K562 (cell line): Measurements from ENCODE around the gene FKBP9. TPM values are rescaled to one million over a fixed set of nuclear protein-coding genes. Genes with fewer than 3 reads are reported as not detected.
A peak's percentile ranks its signal among the peaks of the same experiment; 100 is the strongest.

Experiments
- ATF2 ChIP-seq: sonication (generic); formaldehyde crosslinking; IDR thresholded peaks from 2 replicates; pipeline ENCODE4 v1.8.1; 2022; ENCODE audit warnings: missing genetic modification reagents
- C11orf30 ChIP-seq: fragments of 450-650 bp; IDR thresholded peaks from 2 replicates; pipeline ENCODE4 v1.6.1; 2016; ENCODE audit warnings: low read depth, mild to moderate bottlenecking
- CBX1 ChIP-seq: sonication (generic); IDR thresholded peaks from 2 replicates; pipeline ENCODE4 v1.6.1; 2016; ENCODE audit warnings: antibody characterized with exemption, low read depth, mild to moderate bottlenecking
- CBX8 ChIP-seq: fragments of 200-600 bp; sonication (generic); IDR thresholded peaks from 2 replicates; pipeline ENCODE4 v1.6.1; 2012; ENCODE audit warnings: borderline replicate concordance, mixed run types, low read depth, mild to moderate bottlenecking, moderate library complexity, mixed read lengths, low read length, control low read depth, inconsistent platforms; ENCODE audit not compliant: poor library complexity, severe bottlenecking; ENCODE audit errors: extremely low read depth
- CHCHD3 ChIP-seq: fragments of 250-450 bp; sonication (Bioruptor Pico); IDR thresholded peaks from 2 replicates; pipeline ENCODE4 v2.1.2; 2022; ENCODE audit warnings: mild to moderate bottlenecking
- CREM ChIP-seq: IDR thresholded peaks from 2 replicates; pipeline ENCODE4 v1.6.1; 2014; ENCODE audit warnings: antibody characterized with exemption, low read depth
- EP300 ChIP-seq: IDR thresholded peaks from 2 replicates; pipeline ENCODE4 v1.6.1; 2012; ENCODE audit warnings: low read length, improper control_type of control experiment
- EP400 ChIP-seq: fragments of 450-650 bp; IDR thresholded peaks from 2 replicates; pipeline ENCODE4 v1.6.1; 2017; ENCODE audit warnings: antibody characterized with exemption, mild to moderate bottlenecking, moderate library complexity
- ESRRA ChIP-seq: fragments of 450-650 bp; IDR thresholded peaks from 2 replicates; pipeline ENCODE4 v1.6.1; 2014; ENCODE audit warnings: low read depth, mild to moderate bottlenecking, moderate library complexity, borderline replicate concordance
- FOXK2 ChIP-seq, 2 experiments: fragments of 450-650 bp; IDR thresholded peaks in 1 of 2; conservative IDR thresholded peaks in 1 of 2; 2 replicates each; pipeline ENCODE4 v1.6.1; 2016; ENCODE audit warnings: low read depth in 2 of 2, mild to moderate bottlenecking in 1 of 2
- HLTF ChIP-seq: fragments of 450-650 bp; IDR thresholded peaks from 2 replicates; pipeline ENCODE4 v1.6.1; 2016
- LCOR ChIP-seq: sonication (generic); formaldehyde crosslinking; IDR thresholded peaks from 2 replicates; pipeline ENCODE4 v1.8.0; 2022; ENCODE audit warnings: mild to moderate bottlenecking, missing genetic modification reagents
- MEF2A ChIP-seq: IDR thresholded peaks from 2 replicates; pipeline ENCODE4 v1.6.1; 2011; ENCODE audit warnings: low read depth, mild to moderate bottlenecking, low read length, moderate library complexity; ENCODE audit not compliant: control insufficient read depth
- PHF8 ChIP-seq: fragments of 200-600 bp; sonication (generic); IDR thresholded peaks from 2 replicates; pipeline ENCODE4 v1.6.1; 2012; ENCODE audit warnings: mixed run types, mild to moderate bottlenecking, inconsistent platforms, low read length, moderate library complexity, borderline replicate concordance
- PPARD ChIP-seq: fragments of 250-450 bp; sonication (Bioruptor Pico); IDR thresholded peaks from 2 replicates; pipeline ENCODE4 v1.8.0; 2022; ENCODE audit warnings: inconsistent platforms, mild to moderate bottlenecking, moderate library complexity
- RBM14 ChIP-seq: fragments of 200-400 bp; formaldehyde crosslinking; IDR thresholded peaks from 2 replicates; pipeline ENCODE4 v1.6.1; 2018; ENCODE audit warnings: low read depth, mild to moderate bottlenecking, low read length, moderate library complexity, borderline replicate concordance; ENCODE audit not compliant: insufficient read depth
- SNAPC5 ChIP-seq: fragments of 250-450 bp; sonication (Bioruptor Pico); IDR thresholded peaks from 2 replicates; pipeline ENCODE4 v1.8.0; 2021; ENCODE audit warnings: moderate library complexity, mild to moderate bottlenecking, inconsistent platforms
- TBL1XR1 ChIP-seq, 2 experiments: IDR thresholded peaks; 2 replicates each; pipeline ENCODE4 v1.6.1; 2012; ENCODE audit warnings: improper control_type of control experiment in 2 of 2, low read length in 2 of 2, mild to moderate bottlenecking in 1 of 2
- THRB ChIP-seq: fragments of 450-650 bp; formaldehyde crosslinking; conservative IDR thresholded peaks from 2 replicates; pipeline ENCODE4 v1.4.0; 2022; ENCODE audit warnings: mild to moderate bottlenecking, missing genetic modification characterization
- ZNF263 ChIP-seq: sonication (generic); formaldehyde crosslinking; IDR thresholded peaks from 2 replicates; pipeline ENCODE4 v1.8.0; 2022; ENCODE audit warnings: mild to moderate bottlenecking, missing genetic modification reagents, borderline replicate concordance
- ZNF398 ChIP-seq: fragments of 250-450 bp; sonication (Bioruptor Pico); IDR thresholded peaks from 2 replicates; pipeline ENCODE4 v1.8.0; 2021; ENCODE audit warnings: moderate library complexity, mild to moderate bottlenecking, inconsistent platforms
- polyA plus RNA-seq, 8 experiments: library from polyadenylated mRNA; depleted of rRNA in 4 of 8; stranded (reverse) in 5 of 8; unstranded in 3 of 8; fragments of >200 nt; fragmentation: Nextera tagmentation in 2 of 8; fragmentation: Illumina TruSeq in 1 of 8; extraction: Ambion mirVana in 2 of 8; extraction: Trizol in 1 of 8; gene quantifications; 2 replicates each; pipeline versions ENCODE4 v1.2.1 to v1.2.3, GENCODE V29; 2011 to 2014; ENCODE audit warnings: inconsistent platforms in 1 of 8, missing spikeins in 1 of 8
- total RNA-seq, 7 experiments: library from RNA; depleted of rRNA in 6 of 7; stranded (reverse); fragments of >200 nt in 6 of 7; fragmentation: Illumina TruSeq in 2 of 7; extraction: Trizol in 2 of 7; gene quantifications; 2 replicates each; pipeline versions ENCODE4 v1.2.1 to v1.2.3, GENCODE V29; 2011 to 2021; ENCODE audit warnings: low replicate concordance in 1 of 7

Gene FKBP9
- total and polyA plus RNA-seq, 9 of the 15 experiments (the other 6 are each of a cell fraction or from before 2014, with no cell fraction given) = 5.9 to 23.7 (median 15.8) TPM

- TF ChIP-seq ZNF398 (CRISPR knock-in tag) = no peak
- no peak for TF ChIP-seq EP300
- TF ChIP-seq TBL1XR1 (IDR thresholded peaks at IDR 0.05; ENCODE audit: low read length in 2 of 2) = no peak
- no peak for TF ChIP-seq THRB (CRISPR knock-in tag)
- peak; percentile 69; the same call in 1 of the 2 replicates for TF ChIP-seq EP400
- TF ChIP-seq SNAPC5 = no peak
- TF ChIP-seq ZNF263 (CRISPR knock-in tag) = peak; percentile 83
- peak; percentile 95 for TF ChIP-seq PHF8
- TF ChIP-seq CBX1 = peak; percentile 62; the same call in 1 of the 2 replicates
- TF ChIP-seq CHCHD3 (CRISPR knock-in tag) = no peak
- 0 out of 2 replicates have a peak, but pooled peaks have one; percentile 48 for TF ChIP-seq ATF2 (CRISPR knock-in tag)
- no peak for TF ChIP-seq ESRRA
- no peak for TF ChIP-seq HLTF
- TF ChIP-seq LCOR (CRISPR knock-in tag) = no peak
- no peak for TF ChIP-seq MEF2A
- TF ChIP-seq C11orf30 = no peak
- no peak for TF ChIP-seq FOXK2 (conservative IDR thresholded peaks at IDR 0.05 in 1 of 2, IDR thresholded peaks at IDR 0.05 in 1 of 2; ENCODE audit: low read depth in 2 of 2)
- TF ChIP-seq CBX8 = no peak
- no peak for TF ChIP-seq RBM14
- TF ChIP-seq CREM = peak; percentile 67
- no peak for TF ChIP-seq PPARD (CRISPR knock-in tag)
Measured at GRCh38 chr7:32957326-32958045, at the start of gene FKBP9 (continued).
